Activated CD4-positive, alpha-beta T cell treated with anti-CD3 and anti-CD28 coated beads, Interleukin-2, Interleukin-6, amounts not matched to agents 100 ng/mL and 50 ng/mL, durations not matched to agents 16 hours and 8 hours (primary cell): Measurements from ENCODE around the gene TM7SF3.
"Not testable (repeated sequence)": the region's sequence is repeated elsewhere in the genome, so short reads cannot be mapped to it uniquely, and the experiment has no call there.

Experiments used
- DNase-seq: peaks from one replicate; pipeline ENCODE4 v3.0.0-alpha.2; 2020

Gene TM7SF3

GRCh38 chr12:27014085-27014858 lies at the start of gene TM7SF3:
Gene TM7SF3, minus strand, starts transcription at chr12:27014384. Its CDS starts 216 bp downstream, at chr12:27014168.
- DNase-seq = peak; percentile 97

- no peak for DNase-seq
Measured at GRCh38 chr12:27063250-27063851, 49.2 kb upstream of the TM7SF3 start.

GRCh38 chr12:27061317-27061716 lies 47.1 kb upstream of the TM7SF3 start:
- DNase-seq = no peak

GRCh38 chr12:27060740-27061139 lies 46.6 kb upstream of the TM7SF3 start:
- no peak for DNase-seq

- no peak for DNase-seq
Measured at GRCh38 chr12:27057543-27057942, 43.4 kb upstream of the TM7SF3 start.

- DNase-seq = no peak
Measured at GRCh38 chr12:27055966-27056365, 41.8 kb upstream of the TM7SF3 start.

GRCh38 chr12:27052742-27053141 lies 38.6 kb upstream of the TM7SF3 start:
- no peak for DNase-seq

GRCh38 chr12:27052176-27052575 lies 38.0 kb upstream of the TM7SF3 start:
- no peak for DNase-seq

GRCh38 chr12:27048822-27049752 lies 34.9 kb upstream of the TM7SF3 start:
- DNase-seq = no peak

- not testable (repeated sequence) for DNase-seq
Measured at GRCh38 chr12:27042018-27042417, 27.8 kb upstream of the TM7SF3 start.

GRCh38 chr12:27040637-27041036 lies 26.5 kb upstream of the TM7SF3 start:
- DNase-seq = not testable (repeated sequence)

GRCh38 chr12:27034607-27035293 lies 20.6 kb upstream of the TM7SF3 start:
- no peak for DNase-seq

- DNase-seq = no peak
Measured at GRCh38 chr12:27032679-27033078, 18.5 kb upstream of the TM7SF3 start.

GRCh38 chr12:27031531-27031930 lies 17.3 kb upstream of the TM7SF3 start:
- DNase-seq = no peak

- no peak for DNase-seq
Measured at GRCh38 chr12:27026257-27026656, 12.1 kb upstream of the TM7SF3 start.

GRCh38 chr12:27025116-27025515 lies 10.9 kb upstream of the TM7SF3 start:
- no peak for DNase-seq

GRCh38 chr12:27024291-27024690 lies 10.1 kb upstream of the TM7SF3 start:
- DNase-seq = no peak

GRCh38 chr12:27020761-27021160 lies 6.6 kb upstream of the TM7SF3 start:
- no peak for DNase-seq

- DNase-seq = no peak
Measured at GRCh38 chr12:27018037-27018436, 3.9 kb upstream of the TM7SF3 start.

GRCh38 chr12:27017163-27017823 lies 3.1 kb upstream of the TM7SF3 start:
- DNase-seq = not testable (repeated sequence)

- DNase-seq = peak; percentile 37
Measured at GRCh38 chr12:27015730-27016076, 1.5 kb upstream of the TM7SF3 start.
